Activated naive CD4-positive, alpha-beta T cell treated with anti-CD3 and anti-CD28 coated beads, Interleukin-2, amount 10 ng/mL, durations not matched to agents 7 days and 5 days (primary cell): ENCODE data around the gene IKZF1.

Experiments used
- CTCF ChIA-PET: fragments of 350-600 bp; sonication (Branson Sonifier 250); formaldehyde crosslinking; loops from one replicate; lab custom pipeline; 2021; ENCODE audit warnings: antibody characterized with exemption; lab: Charles Lee
- DNase-seq: peaks from one replicate; pipeline ENCODE4 v3.0.0-alpha.2; 2020
- H3K27ac Mint-ChIP-seq: one replicate; pipeline ENCODE4 v1.8.0; 2021; ENCODE audit warnings: mild to moderate bottlenecking, moderate library complexity, mixed read lengths
- H3K27me3 Mint-ChIP-seq: one replicate; pipeline ENCODE4 v1.8.0; 2021; ENCODE audit warnings: mild to moderate bottlenecking, mixed read lengths
- H3K36me3 Mint-ChIP-seq: one replicate; pipeline ENCODE4 v1.8.0; 2021; ENCODE audit warnings: mixed read lengths
- H3K4me1 Mint-ChIP-seq: one replicate; pipeline ENCODE4 v1.8.0; 2021; ENCODE audit warnings: mixed read lengths
- H3K4me3 Mint-ChIP-seq: one replicate; pipeline ENCODE4 v1.8.0; 2021; ENCODE audit warnings: mild to moderate bottlenecking, moderate library complexity, mixed read lengths
- H3K9me3 Mint-ChIP-seq: one replicate; pipeline ENCODE4 v1.8.0; 2021; ENCODE audit warnings: mixed read lengths

The IKZF1 gene

GRCh38 chr7:50351267-50351666, 46.8 kb downstream of the IKZF1 start:
- Mint-ChIP-seq H3K27ac (peak overlapping the region; percentile 96), H3K36me3 (peaks cover 78% of the 10 kb centered on the region), H3K4me1 (peaks cover 97% of the 10 kb centered on the region), H3K9me3 (no peaks in the 10 kb centered on the region), H3K4me3 (peak overlapping the region; percentile 62), H3K27me3 (no peaks in the 10 kb centered on the region)
- DNase-seq: peak; percentile 28
- CTCF ChIA-PET: interaction anchor here (0.7 to 2.2 kb wide), 6 partner anchors 12 to 146 kb away, joined by 3 to 13 read pairs (median 4); no protein-coding TSS in a partner anchor

DNA sequence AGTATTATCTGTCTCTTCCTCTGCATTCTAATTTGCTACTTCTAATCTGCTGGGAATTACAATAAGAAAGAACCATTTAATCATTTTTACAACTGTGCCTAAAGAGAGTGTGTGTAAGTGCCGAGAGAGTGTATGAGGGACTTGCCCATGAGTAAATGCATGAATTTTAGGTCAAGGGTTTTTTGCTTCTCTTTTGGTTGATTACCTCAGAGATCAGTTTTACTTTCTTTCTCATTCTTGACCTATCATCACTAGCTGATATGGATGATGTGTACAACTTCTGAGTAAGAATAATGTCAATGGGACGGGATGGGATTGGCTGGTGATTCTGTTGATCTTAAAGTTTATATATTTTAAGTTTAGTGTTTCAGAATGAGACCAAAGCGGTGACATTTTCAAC, 47.8 kb downstream of the IKZF1 start:
- peak; percentile 32 for DNase-seq
- Mint-ChIP-seq H3K27me3 (no peaks in the 10 kb centered on the region), H3K4me3 (peak overlapping the region; percentile 62), H3K27ac (peak overlapping the region; percentile 96), H3K4me1 (peaks cover 97% of the 10 kb centered on the region), H3K36me3 (peaks cover 81% of the 10 kb centered on the region), H3K9me3 (no peaks in the 10 kb centered on the region)
- CTCF ChIA-PET: interaction anchor here (0.9 to 1.7 kb wide), 6 partner anchors 10 to 147 kb away, joined by 3 to 5 read pairs (median 3); no protein-coding TSS in a partner anchor

- DNase-seq: no peak
- H3K4me3 Mint-ChIP-seq: peak overlapping the region; percentile 58
- CTCF ChIA-PET: interaction anchor here (0.7 to 1.7 kb wide), 6 partner anchors 9 to 148 kb away, joined by 3 to 5 read pairs (median 3); no protein-coding TSS in a partner anchor
- no peaks in the 10 kb centered on the region for H3K9me3 Mint-ChIP-seq
- no peaks in the 10 kb centered on the region for H3K27me3 Mint-ChIP-seq
- peaks cover 82% of the 10 kb centered on the region for H3K36me3 Mint-ChIP-seq
- peak overlapping the region; percentile 92 for H3K27ac Mint-ChIP-seq
- H3K4me1 Mint-ChIP-seq: peaks cover 97% of the 10 kb centered on the region
These were observed 48.2 kb downstream of the IKZF1 start for GRCh38 chr7:50352751-50353150.

DNA sequence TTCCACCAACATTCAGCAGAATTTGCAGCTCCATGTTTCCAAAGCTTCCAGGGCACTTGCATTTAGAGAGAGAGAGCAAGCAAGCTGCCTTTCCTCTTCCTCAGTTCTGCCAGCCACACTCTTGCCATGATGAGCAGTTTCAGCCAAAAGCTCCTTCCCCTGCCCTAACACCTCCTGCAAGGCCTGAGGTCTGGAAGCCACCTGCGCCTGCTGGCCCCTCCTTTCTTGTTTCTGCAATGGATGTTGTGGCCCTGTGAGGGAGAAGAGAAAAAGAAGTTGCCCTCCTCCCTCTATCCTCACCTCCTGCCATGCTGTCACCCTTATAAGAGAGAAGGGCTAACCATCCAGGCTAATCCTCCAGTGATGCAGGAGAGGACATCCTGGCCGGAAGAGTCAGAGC, 48.7 kb downstream of the IKZF1 start:
- DNase-seq: no peak
- Mint-ChIP-seq H3K9me3 (no peaks in the 10 kb centered on the region), H3K4me1 (peaks cover 97% of the 10 kb centered on the region), H3K36me3 (peaks cover 82% of the 10 kb centered on the region), H3K27me3 (no peaks in the 10 kb centered on the region), H3K27ac (peak overlapping the region; percentile 92), H3K4me3 (peak overlapping the region; percentile 58)
- CTCF ChIA-PET: interaction anchor here (0.7 to 1.7 kb wide), 5 partner anchors 11 to 148 kb away, joined by 3 to 5 read pairs (median 3); no protein-coding TSS in a partner anchor

DNA sequence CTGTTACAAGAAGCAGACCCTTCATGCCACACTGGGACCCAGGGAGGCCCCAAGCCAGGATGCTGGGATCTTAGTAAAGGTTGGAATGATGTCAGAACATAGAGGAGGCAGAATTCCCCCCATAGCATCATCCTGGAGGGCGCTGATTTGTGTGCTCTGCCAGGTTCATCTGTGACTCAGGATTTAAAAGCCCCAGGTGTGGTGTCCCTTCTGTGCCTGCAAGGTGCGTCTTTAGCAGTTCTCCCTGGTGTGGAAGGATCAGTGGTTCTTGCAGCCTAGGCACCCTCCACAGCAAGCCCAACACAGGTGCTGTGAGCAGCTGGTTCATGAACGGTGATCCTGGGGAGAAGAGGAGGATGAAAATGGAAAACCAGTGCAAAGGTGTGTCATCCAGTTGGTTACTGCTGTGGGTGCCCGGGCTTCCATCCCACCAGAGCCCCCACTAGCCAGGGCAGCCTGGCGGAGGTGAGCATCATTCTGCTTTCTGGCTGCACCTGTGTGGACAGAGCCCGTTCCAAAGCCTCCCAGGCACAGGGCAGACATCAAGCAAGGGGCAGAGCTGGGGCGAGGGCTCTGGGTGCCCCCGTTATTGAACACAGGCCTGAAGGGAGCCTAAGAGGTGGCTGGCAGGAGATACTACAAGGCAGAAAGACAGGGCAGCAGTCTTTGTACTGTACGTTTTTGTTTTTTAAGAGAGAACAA, 49.5 kb downstream of the IKZF1 start:
- Mint-ChIP-seq H3K9me3 (no peaks in the 10 kb centered on the region), H3K4me3 (peak overlapping the region; percentile 58), H3K36me3 (peaks cover 81% of the 10 kb centered on the region), H3K4me1 (peaks cover 97% of the 10 kb centered on the region), H3K27ac (peak overlapping the region; percentile 92), H3K27me3 (no peaks in the 10 kb centered on the region)
- no peak for DNase-seq
- CTCF ChIA-PET: no interaction called here

GRCh38 chr7:50355817-50356178, 51.3 kb downstream of the IKZF1 start:
- CTCF ChIA-PET: interaction anchor here (2.1 kb wide), 1 partner anchor 13 kb away, joined by 6 read pairs; no protein-coding TSS in a partner anchor
- Mint-ChIP-seq H3K4me1 (peaks cover 97% of the 10 kb centered on the region), H3K4me3 (no peak overlapping the region), H3K9me3 (no peaks in the 10 kb centered on the region), H3K27ac (peak overlapping the region; percentile 95), H3K36me3 (peaks cover 86% of the 10 kb centered on the region), H3K27me3 (no peaks in the 10 kb centered on the region)
- DNase-seq: no peak

DNA sequence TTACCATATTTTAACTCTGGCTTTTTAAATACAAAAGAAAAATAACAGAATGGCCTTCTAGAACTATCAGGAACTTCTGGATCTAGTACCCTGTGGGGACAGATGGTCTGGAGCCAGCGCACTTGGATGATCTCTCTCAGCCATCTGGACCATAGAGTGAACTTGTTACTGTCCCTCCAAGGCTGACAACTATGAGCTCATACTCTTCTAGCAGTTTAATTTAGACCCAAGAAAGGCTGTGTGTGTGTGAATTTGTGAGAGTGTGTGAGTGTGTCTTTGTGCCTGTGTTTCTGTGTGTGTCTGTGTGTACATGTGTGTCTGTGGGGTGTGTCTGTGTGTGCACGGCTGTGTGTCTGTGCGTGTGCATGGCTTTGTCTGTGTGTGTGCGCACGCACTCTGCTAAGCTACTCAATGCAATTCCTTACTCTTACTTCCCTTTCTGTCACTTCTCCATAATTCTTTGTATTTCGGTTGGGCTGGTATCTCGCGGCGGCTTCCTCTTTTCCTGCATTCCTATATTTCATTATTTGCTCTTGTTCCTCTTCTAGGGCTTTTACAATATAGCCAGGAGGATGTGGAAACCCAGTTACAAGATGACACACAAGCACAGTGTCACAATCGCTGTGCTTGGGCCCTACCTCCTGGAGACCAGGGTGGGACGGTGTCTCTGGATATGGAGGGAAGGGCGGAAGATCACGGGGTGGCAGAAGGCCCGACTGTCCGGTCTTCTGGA, 51.9 kb downstream of the IKZF1 start:
- Mint-ChIP-seq H3K27ac (peak overlapping the region; percentile 95), H3K4me1 (peaks cover 97% of the 10 kb centered on the region), H3K4me3 (peak overlapping the region; percentile 1), H3K9me3 (no peaks in the 10 kb centered on the region), H3K27me3 (no peaks in the 10 kb centered on the region), H3K36me3 (peaks cover 89% of the 10 kb centered on the region)
- no peak for DNase-seq
- CTCF ChIA-PET: interaction anchor here (2.1 kb wide), 1 partner anchor 12 kb away, joined by 6 read pairs; no protein-coding TSS in a partner anchor

- Mint-ChIP-seq H3K36me3 (peaks cover 88% of the 10 kb centered on the region), H3K9me3 (no peaks in the 10 kb centered on the region), H3K4me3 (peak overlapping the region; percentile 35), H3K27ac (peak overlapping the region; percentile 95), H3K4me1 (peaks cover 97% of the 10 kb centered on the region), H3K27me3 (no peaks in the 10 kb centered on the region)
- CTCF ChIA-PET: no interaction called here
- DNase-seq: no peak
These were observed 52.4 kb downstream of the IKZF1 start for GRCh38 chr7:50356945-50357268.

GRCh38 chr7:50357426-50357825, 52.9 kb downstream of the IKZF1 start:
- Mint-ChIP-seq H3K4me3 (peak overlapping the region; percentile 52), H3K27ac (peak overlapping the region; percentile 95), H3K36me3 (peaks cover 88% of the 10 kb centered on the region), H3K4me1 (peaks cover 97% of the 10 kb centered on the region), H3K27me3 (no peaks in the 10 kb centered on the region), H3K9me3 (no peaks in the 10 kb centered on the region)
- DNase-seq: no peak
- CTCF ChIA-PET: interaction anchor here (1.4 to 3.8 kb wide), 2 partner anchors 11 kb away, joined by 4 to 14 read pairs; no protein-coding TSS in a partner anchor

DNA sequence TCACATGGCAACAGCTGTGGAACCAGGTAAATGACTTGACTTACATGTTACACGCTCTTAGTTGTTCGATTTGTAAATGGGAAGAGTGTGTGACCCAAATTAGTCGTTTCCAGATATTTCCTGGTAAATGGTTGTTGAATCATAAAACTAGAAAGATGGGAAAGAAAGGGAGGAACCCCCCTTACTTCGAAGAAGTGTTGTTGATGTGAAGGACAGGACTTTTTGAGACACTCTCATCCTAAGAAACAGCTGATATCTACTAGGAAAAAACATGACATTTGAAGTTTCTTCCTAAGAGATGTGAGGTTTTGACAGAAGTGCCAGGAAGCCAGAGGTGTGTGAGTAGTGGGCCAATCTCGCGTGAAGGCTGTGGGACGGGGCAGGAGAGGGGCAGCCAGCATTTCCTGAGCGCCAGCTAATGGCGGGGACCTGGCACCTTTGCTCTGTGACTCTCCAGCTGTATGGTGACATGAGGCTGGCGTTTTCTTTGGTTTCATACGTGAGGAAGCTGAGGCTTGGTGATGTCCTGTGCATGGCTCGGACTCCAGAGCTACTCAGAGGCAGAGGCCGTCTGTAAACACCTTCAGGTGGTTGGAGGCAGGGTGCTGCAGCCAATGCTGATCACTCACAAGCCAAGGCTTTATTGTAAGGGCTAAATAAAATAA, 53.7 kb downstream of the IKZF1 start:
- Mint-ChIP-seq H3K4me1 (peaks cover 99% of the 10 kb centered on the region), H3K36me3 (peaks cover 92% of the 10 kb centered on the region), H3K27me3 (no peaks in the 10 kb centered on the region), H3K27ac (peak overlapping the region; percentile 95), H3K9me3 (no peaks in the 10 kb centered on the region), H3K4me3 (peak overlapping the region; percentile 52)
- no peak for DNase-seq
- CTCF ChIA-PET: interaction anchor here (0.8 to 3.8 kb wide), 6 partner anchors 9 to 214 kb away, joined by 3 to 14 read pairs (median 4); no protein-coding TSS in a partner anchor

DNA sequence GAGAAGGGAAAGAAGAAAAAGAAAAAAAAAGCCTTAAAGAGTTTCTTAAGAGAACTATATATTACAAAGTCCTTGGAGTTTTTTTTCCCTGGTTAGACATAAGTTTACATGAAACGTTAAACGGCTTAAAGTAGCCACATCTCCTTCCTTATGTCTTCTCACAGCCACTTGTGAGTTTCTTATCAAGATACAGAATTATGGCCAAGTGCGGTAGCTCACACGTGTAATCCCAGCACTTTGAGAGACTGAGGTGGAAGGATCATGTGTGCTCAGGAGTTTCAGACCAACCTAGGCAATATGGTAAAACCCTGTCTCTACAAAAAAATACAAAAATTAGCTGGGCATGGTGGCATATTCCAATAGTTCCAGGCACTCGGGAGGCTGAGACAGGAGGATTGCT, 54.3 kb downstream of the IKZF1 start:
- peak overlapping the region; percentile 95 for H3K27ac Mint-ChIP-seq
- DNase-seq: no peak
- H3K4me1 Mint-ChIP-seq: peaks cover 99% of the 10 kb centered on the region
- H3K36me3 Mint-ChIP-seq: peaks cover 92% of the 10 kb centered on the region
- H3K27me3 Mint-ChIP-seq: no peaks in the 10 kb centered on the region
- no peaks in the 10 kb centered on the region for H3K9me3 Mint-ChIP-seq
- peak overlapping the region; percentile 52 for H3K4me3 Mint-ChIP-seq
- CTCF ChIA-PET: interaction anchor here (0.8 to 3.8 kb wide), 8 partner anchors 8 to 215 kb away, joined by 3 to 14 read pairs (median 3); no protein-coding TSS in a partner anchor

DNA sequence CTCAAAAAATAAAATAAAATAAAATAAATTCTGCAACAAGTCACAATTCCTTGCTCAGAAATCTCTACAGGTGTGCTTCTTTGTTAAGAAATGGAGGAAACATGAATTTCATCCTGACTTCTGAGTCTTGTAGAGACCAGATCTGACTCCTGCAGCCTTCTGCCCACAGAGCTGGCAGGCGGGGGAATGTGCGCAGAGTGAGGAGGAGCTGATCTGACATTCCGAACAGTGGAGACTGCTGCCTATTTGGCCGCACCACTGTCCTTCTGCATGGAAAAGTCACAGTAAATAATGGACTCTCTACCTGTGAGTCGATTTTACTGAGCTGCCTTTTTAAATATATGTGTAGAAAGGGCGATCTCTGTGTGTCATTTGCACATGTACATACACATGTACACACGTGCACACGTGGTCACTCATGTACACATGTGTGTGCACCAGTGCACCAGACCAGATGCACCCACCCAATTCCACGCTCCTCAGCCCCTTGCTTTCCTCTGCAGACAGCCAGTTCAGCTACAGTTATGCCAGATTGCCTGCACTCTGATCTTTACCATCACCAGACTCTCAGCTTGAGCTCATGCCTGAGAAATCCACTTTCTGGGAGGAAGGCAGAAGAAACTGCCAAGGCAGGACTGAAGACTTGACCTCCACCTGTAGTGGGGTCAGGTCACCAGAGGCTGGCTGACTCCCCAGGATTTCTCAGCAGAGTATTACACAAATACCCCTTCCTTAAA, 54.9 kb downstream of the IKZF1 start:
- CTCF ChIA-PET: interaction anchor here (0.8 to 3.8 kb wide), 9 partner anchors 9 to 216 kb away, joined by 3 to 14 read pairs (median 3); no protein-coding TSS in a partner anchor
- H3K4me3 Mint-ChIP-seq: peak overlapping the region; percentile 51
- H3K27me3 Mint-ChIP-seq: no peaks in the 10 kb centered on the region
- peaks cover 99% of the 10 kb centered on the region for H3K4me1 Mint-ChIP-seq
- no peaks in the 10 kb centered on the region for H3K9me3 Mint-ChIP-seq
- peaks cover 88% of the 10 kb centered on the region for H3K36me3 Mint-ChIP-seq
- DNase-seq: no peak
- peak overlapping the region; percentile 95 for H3K27ac Mint-ChIP-seq
